ENCODE measurements around the gene VMP1. TPM values are rescaled to one million over a fixed set of nuclear protein-coding genes. Genes with fewer than 3 reads are reported as not detected.

Gene VMP1
- total and polyA plus RNA-seq, 2 of the 13 experiments (the other 11 are each of a cell fraction or from before 2014, with no cell fraction given): 186 to 271 TPM

- TF ChIP-seq KDM6A (CRISPR knock-in tag; IDR thresholded peaks at IDR 0.05; ENCODE audit: low read depth): peak; percentile 72
- peak; percentile 43; the same call in 1 of the 2 replicates for TF ChIP-seq HNF4G (IDR thresholded peaks at IDR 0.05; ENCODE audit: borderline replicate concordance, low read depth, low read length)
- TF ChIP-seq HNF4G (CRISPR knock-in tag; IDR thresholded peaks at IDR 0.05; ENCODE audit: borderline replicate concordance, low read depth): peak; percentile 30; the same call in 1 of the 2 replicates
- TF ChIP-seq ZNF33A (CRISPR knock-in tag; IDR thresholded peaks at IDR 0.05; ENCODE audit: borderline replicate concordance): 0 out of 2 replicates have a peak, but pooled peaks have one; percentile 75
- TF ChIP-seq RNF219 (CRISPR knock-in tag; IDR thresholded peaks at IDR 0.05): no peak
- TF ChIP-seq, protein P1, sequence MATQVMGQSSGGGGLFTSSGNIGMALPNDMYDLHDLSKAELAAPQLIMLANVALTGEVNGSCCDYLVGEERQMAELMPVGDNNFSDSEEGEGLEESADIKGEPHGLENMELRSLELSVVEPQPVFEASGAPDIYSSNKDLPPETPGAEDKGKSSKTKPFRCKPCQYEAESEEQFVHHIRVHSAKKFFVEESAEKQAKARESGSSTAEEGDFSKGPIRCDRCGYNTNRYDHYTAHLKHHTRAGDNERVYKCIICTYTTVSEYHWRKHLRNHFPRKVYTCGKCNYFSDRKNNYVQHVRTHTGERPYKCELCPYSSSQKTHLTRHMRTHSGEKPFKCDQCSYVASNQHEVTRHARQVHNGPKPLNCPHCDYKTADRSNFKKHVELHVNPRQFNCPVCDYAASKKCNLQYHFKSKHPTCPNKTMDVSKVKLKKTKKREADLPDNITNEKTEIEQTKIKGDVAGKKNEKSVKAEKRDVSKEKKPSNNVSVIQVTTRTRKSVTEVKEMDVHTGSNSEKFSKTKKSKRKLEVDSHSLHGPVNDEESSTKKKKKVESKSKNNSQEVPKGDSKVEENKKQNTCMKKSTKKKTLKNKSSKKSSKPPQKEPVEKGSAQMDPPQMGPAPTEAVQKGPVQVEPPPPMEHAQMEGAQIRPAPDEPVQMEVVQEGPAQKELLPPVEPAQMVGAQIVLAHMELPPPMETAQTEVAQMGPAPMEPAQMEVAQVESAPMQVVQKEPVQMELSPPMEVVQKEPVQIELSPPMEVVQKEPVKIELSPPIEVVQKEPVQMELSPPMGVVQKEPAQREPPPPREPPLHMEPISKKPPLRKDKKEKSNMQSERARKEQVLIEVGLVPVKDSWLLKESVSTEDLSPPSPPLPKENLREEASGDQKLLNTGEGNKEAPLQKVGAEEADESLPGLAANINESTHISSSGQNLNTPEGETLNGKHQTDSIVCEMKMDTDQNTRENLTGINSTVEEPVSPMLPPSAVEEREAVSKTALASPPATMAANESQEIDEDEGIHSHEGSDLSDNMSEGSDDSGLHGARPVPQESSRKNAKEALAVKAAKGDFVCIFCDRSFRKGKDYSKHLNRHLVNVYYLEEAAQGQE (IDR thresholded peaks at IDR 0.05; ENCODE audit: borderline replicate concordance in 1 of 2, low read depth in 1 of 2, low read length in 2 of 2): peak in 1 of 2 experiments; percentile 56; a peak in 1 of 4 replicates
- TF ChIP-seq, protein P2, sequence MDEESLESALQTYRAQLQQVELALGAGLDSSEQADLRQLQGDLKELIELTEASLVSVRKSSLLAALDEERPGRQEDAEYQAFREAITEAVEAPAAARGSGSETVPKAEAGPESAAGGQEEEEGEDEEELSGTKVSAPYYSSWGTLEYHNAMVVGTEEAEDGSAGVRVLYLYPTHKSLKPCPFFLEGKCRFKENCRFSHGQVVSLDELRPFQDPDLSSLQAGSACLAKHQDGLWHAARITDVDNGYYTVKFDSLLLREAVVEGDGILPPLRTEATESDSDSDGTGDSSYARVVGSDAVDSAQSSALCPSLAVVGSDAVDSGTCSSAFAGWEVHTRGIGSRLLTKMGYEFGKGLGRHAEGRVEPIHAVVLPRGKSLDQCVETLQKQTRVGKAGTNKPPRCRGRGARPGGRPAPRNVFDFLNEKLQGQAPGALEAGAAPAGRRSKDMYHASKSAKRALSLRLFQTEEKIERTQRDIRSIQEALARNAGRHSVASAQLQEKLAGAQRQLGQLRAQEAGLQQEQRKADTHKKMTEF (CRISPR knock-in tag; IDR thresholded peaks at IDR 0.05): peak; percentile 98
- TF ChIP-seq PAX8 (CRISPR knock-in tag; IDR thresholded peaks at IDR 0.05; ENCODE audit: borderline replicate concordance): no peak
- peak; percentile 87 for TF ChIP-seq ERF (CRISPR knock-in tag; IDR thresholded peaks at IDR 0.05)
- TF ChIP-seq ZNF660 (CRISPR knock-in tag; IDR thresholded peaks at IDR 0.05; ENCODE audit: borderline replicate concordance, low read depth): no peak
- TF ChIP-seq, protein P3, sequence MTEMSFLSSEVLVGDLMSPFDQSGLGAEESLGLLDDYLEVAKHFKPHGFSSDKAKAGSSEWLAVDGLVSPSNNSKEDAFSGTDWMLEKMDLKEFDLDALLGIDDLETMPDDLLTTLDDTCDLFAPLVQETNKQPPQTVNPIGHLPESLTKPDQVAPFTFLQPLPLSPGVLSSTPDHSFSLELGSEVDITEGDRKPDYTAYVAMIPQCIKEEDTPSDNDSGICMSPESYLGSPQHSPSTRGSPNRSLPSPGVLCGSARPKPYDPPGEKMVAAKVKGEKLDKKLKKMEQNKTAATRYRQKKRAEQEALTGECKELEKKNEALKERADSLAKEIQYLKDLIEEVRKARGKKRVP (CRISPR knock-in tag; IDR thresholded peaks at IDR 0.05): peak in 1 of 2 experiments; percentile 87; a peak in 1 of 4 replicates
- peak; percentile 9; the same call in 1 of the 2 replicates for TF ChIP-seq KDM5B (CRISPR knock-in tag; IDR thresholded peaks at IDR 0.05; ENCODE audit: borderline replicate concordance)
- TF ChIP-seq LCORL (IDR thresholded peaks at IDR 0.05): peak; percentile 51; the same call in 1 of the 2 replicates
- peak; percentile 89 for TF ChIP-seq LCORL (CRISPR knock-in tag; IDR thresholded peaks at IDR 0.05)
- no peak for TF ChIP-seq RFX3 (CRISPR knock-in tag; IDR thresholded peaks at IDR 0.05)
- peak; percentile 96 for TF ChIP-seq ELF3 (CRISPR knock-in tag; IDR thresholded peaks at IDR 0.05)
- TF ChIP-seq, protein P4, sequence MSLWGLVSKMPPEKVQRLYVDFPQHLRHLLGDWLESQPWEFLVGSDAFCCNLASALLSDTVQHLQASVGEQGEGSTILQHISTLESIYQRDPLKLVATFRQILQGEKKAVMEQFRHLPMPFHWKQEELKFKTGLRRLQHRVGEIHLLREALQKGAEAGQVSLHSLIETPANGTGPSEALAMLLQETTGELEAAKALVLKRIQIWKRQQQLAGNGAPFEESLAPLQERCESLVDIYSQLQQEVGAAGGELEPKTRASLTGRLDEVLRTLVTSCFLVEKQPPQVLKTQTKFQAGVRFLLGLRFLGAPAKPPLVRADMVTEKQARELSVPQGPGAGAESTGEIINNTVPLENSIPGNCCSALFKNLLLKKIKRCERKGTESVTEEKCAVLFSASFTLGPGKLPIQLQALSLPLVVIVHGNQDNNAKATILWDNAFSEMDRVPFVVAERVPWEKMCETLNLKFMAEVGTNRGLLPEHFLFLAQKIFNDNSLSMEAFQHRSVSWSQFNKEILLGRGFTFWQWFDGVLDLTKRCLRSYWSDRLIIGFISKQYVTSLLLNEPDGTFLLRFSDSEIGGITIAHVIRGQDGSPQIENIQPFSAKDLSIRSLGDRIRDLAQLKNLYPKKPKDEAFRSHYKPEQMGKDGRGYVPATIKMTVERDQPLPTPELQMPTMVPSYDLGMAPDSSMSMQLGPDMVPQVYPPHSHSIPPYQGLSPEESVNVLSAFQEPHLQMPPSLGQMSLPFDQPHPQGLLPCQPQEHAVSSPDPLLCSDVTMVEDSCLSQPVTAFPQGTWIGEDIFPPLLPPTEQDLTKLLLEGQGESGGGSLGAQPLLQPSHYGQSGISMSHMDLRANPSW (CRISPR knock-in tag; IDR thresholded peaks at IDR 0.05; ENCODE audit: borderline replicate concordance): peak; percentile 98; the same call in 1 of the 2 replicates
Observed at GRCh38 chr17:59853168-59853918, 145.9 kb downstream of the VMP1 start (continued).
